HG03095 (cell line): ENCODE measurements around the gene PAK1.

Experiments used
- ATAC-seq: cut with Tn5 transposase; IDR thresholded peaks from one replicate; pipeline ENCODE4 v1.9.1; 2021; ENCODE audit warnings: moderate library complexity; ENCODE audit not compliant: unreplicated experiment

PAK1 gene

DNA sequence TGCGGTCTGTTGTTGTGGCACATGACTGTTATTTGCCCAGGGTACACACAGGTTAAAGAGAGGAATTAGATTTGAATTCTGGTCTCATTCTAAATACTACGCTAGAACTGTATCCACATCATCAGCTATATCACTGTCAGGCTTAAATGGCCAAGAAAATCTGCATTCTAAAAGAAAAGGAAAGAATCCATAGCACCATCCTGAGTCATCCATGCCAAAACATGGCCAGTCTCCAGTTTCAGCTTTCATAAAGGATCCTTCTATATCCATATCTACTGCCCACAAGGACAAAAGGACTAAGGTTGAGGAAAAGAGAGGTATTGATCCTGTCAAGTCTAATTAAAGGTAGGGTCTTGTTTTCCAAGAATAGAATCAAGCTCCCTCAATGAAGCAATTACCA, 98.8 kb downstream of the PAK1 start:
- ATAC-seq, result no peak

DNA sequence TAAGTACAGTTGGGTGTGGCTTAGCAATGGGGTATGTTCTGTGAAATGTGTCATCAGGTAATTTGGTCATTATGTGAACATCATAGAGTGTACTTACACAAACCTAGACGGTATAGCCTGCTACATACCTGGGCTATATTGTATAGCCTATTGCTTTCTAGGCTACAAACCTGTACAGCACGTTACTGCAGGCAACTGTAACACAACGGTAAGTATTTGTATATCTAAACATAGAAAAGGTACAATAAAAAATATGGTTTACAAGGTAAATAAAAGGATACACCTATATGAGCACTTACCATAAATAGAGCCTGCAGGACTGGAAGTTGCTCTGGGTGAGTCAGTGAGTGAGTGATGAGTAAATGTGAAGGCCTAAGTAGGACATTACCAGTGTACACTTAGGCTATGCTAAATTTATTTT, 99.3 kb downstream of the PAK1 start:
- no peak for ATAC-seq

DNA sequence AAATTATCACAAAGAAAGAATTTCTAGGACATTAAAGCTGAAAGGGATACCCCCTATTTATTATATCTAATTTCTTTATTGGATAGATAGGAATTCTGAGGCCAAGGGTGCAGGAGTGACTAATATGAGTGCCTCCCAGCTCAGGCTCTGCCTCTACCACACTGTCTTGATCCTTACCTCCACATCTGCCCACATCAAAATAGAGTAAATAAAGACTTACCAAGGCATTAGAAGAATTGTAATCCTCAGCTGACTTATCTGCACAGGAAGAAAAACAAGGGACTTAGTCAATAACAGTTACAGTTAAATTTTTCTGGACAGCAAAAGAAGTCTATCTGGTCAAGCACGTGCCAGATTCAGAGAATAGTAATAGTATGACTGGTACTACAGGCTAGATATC, 99.8 kb downstream of the PAK1 start:
- no peak for ATAC-seq

DNA sequence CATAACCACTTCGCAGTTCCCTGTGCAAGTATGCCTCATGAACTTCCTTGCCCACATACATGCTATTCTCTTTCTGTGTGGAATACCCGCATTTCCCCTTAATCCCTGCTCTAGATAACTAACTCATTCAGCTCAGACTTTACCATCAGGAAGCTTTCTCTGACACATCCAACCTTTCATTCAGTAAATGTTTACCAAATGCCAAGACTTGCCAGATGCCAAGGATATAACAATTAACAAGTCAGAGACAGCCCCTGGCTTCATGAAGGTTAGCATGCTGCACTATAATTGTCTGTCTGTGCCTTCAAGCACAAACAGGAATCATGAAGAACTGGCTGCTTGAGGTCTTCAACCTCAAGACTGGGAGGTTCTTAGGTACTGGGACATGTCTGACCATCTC, 101.2 kb downstream of the PAK1 start:
- ATAC-seq, result no peak

DNA sequence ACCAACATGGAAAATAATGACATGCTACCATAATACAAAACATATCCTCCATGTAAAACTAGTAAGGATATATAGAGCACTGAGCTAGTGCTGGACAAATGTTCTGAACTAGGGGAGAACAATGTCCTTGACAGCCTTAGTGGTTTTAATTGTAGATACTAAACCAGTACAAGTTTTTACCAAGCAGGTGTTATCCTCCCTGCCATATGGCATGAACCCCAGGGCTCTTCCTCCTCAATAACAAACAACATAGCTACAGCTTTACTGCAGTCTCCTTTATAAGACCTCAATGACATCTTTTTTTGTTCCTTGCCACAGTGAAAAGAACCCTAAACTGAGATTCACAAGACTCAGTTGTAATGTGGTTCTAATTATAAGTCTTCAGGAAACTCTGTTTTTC, 102.2 kb downstream of the PAK1 start:
- ATAC-seq, result no peak

DNA sequence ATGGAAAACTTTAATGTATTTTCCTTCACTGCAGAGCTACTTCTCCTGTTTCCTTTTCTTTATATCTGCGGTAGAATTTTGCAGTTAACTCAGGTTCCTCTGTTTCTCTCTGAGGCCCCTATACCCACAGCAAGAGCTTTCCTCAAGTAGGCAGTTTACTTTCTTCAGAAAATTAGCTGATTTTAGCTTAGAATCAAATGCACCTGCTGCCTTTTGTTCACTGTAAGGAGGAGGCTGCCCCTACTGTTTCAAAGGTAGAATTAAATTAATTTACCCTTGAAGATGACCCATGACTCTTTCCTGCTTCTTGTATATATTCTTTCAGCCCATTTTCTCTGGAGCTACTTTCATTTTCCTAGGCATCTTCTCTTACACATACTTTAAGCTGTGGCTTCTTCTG, 103.7 kb downstream of the PAK1 start:
- no peak for ATAC-seq

DNA sequence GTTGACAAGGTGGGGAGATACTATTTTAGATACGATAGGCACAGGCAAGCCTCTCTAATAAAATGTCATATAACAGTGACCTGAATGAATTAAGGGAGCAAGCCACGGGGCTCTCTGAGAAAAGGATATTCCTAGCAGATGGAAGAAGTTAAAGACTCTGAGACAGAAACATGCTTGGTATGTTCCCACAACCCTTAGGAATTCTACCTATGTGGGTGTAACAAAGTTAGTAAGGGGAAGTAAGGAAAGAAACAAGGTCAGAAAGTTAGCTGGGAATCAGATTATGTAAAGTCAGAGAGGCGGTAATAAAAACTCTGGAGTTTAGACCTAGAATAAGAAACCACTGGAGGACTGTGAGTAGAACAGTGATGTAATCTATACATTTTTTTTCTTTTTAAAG, 112.7 kb downstream of the PAK1 start:
- ATAC-seq, result no peak

DNA sequence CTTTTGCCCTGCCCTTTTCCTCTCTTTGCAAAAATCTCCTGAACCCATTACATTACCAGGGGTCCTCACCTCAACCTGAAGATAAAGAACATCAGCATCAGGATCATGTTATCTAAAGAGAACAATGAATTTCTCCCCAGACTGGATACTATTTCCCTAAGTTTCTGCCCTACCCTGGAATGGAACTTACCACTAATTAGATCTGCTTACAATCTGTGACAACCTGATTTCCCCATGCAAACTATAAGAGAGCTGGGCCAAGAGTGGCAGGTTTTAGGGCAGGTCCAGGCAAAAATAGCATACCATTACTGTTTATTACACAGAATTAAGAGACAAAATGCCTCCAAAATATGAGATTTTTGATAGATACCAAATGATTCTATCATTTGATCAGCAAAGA, 114.4 kb downstream of the PAK1 start:
- ATAC-seq, result no peak

DNA sequence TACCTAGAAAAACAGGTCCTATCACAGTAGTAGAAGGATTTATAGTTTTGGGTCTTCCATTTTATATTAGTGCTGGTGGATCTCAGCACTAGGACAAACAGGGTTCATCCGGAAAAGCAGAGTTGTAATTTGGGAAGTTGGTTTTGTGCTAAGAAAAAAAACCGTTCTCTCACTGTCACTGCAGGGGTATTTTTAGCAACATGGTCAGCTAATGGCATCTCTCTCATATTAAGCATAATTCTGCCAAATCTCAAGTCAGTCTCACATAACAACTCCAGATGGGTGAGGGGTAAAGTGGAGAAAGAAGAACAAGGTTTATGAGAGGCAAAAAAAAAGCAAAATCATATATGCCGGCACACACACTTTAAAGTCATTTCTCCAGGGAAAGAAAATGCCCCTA, 120.8 kb downstream of the PAK1 start:
- no peak for ATAC-seq

DNA sequence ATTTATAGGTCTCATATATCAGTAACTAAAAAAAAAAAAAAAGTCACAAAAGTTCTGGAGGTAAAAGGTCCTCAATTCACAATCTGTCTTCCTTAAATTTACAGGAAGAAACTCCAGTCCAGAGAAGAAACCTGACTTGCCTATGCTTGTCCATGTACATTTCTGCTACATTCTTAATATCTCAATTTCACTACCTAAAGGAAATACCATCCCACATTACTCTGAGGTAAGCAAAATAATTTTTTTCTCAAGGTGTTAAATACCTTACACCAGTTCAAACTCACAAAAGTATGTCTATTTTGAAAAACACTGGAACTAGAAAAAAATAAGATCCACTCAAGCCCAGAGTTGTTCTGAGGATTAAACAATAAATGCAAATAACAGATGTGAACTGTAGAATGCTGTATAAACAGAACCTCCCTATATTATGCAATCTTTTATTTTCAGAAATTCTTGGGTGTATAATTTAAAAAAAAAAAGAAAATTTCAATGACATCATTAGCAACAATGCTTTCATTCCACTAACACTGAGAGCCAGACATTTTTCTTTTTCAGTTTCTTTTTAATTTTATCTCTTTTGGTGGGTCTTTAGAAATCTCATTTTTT, 122.5 kb downstream of the PAK1 start:
- ATAC-seq, result no peak

DNA sequence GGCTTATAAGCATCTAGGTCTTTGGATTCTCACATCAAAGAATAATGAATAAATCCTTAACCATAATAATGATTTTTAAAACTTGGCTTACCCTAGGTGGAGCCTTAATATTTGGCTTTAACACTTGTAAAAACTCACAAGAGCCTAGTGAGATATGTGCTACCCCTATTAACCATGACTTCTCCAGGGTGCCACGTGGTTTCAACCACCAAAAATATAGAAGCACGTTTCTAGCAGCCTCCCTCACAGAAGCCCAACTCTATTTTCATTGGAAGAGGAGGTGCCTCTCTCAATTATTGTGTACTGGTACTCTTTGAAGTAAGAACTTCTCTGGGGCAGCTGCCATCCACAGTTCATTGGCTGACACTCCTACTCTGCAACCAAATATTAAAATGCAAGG, 125.9 kb downstream of the PAK1 start:
- no peak for ATAC-seq

DNA sequence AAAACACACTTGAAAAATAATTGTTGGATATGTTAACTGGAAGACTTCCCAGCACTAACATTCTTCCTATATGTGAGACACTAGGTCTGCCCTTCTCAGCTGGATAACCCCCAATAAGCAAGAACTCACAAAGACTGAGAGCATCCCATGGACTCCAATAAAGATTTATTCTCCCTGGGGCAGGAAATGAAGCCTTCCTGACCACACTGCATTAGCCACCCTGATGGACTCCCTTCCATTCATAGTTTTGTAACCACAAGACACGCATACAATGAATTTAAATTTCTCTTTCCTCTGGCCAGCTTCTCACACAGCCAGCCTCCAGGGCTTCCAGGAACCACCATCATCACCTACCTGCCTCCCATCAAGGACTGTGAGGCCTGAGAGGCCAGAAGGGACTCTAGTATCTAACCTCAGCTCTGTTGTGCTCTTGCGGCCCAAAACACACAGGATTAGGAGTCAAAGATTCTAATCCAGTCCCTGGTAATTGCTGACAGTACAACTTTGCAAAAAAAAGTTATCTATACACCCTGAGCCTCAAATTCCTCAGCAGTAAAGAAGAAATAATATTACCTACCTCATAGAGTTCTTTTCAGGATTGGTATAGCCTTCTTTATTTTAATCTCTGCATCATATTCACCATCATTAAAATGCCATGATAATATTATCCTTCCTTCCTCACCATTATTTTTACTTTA, 126.8 kb downstream of the PAK1 start:
- no peak for ATAC-seq

DNA sequence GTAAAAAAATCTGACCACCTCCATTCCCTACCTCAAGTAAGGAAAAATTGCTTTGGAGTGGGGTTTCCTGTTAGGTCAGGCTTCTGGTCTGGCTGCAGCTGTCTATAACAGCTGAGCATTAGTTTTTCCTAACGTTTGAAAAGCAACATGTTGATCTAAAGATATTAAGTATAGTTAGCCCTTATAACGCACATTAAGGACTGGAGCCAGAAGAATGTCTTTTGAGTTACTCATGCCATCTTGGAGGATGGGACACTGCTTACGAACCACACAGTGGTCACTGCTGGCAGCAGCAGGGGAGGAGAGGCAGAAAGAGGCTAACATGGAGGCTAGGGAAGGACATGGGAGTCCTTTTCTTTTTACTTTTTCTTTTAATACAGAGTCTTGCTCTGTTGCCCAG, 128.3 kb downstream of the PAK1 start:
- ATAC-seq, result no peak

DNA sequence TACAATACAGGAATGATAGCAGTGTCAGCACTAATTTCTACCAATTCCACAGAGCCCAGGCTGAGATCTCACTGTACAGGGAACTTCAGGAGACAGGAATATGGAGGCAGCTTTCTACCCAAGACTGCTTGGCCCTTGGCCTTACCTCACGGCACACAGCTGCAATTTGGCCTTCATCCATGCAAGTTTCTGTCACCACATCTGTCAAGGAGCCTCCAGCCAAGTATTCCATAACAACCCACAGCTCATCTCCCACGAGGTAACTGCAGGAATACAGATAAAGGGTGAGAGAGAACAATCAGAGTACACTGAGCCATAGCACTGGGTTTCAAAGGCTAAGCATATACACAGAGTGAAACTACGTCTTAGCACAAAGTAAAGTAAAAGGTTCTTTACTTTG, 133.4 kb downstream of the PAK1 start:
- no peak for ATAC-seq

DNA sequence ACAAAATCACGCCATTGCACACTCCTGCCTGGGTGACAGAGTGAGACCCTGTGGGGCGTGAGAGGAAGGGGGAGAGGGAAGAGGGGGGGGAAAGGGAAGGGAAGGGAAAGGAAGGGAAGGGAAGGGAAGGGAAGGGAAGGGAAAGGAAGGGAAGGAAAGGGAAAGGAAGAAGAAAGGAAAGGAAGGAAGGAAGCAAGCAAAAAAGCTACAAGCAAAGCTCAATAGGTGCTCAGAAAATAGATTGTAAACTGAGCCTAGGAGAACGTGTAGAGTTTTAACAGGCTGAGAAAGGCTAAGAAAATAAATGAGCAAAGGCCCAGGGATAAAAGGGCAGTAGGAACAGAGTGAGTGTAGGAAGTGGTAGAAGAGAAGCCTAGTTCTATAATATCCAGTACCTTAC, 141.6 kb downstream of the PAK1 start:
- no peak for ATAC-seq

DNA sequence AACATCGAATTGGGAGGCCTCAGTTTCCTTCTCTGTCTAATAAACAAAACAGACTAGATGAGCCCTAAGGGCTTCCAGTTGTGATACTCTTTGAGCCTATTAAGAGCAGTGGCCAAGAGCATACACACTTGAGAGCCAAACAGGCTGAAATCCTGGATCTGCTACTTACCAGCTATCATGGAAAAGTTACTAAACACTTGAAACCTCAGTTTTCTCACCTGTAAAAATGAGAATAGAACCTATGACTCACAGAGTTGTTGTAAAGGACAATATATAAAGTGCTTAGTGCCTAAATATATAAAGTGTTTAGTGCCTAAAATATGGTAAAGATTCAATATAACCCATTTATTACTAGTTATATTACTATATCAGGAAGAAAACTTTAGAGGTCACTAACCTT, 148.7 kb downstream of the PAK1 start:
- no peak for ATAC-seq

DNA sequence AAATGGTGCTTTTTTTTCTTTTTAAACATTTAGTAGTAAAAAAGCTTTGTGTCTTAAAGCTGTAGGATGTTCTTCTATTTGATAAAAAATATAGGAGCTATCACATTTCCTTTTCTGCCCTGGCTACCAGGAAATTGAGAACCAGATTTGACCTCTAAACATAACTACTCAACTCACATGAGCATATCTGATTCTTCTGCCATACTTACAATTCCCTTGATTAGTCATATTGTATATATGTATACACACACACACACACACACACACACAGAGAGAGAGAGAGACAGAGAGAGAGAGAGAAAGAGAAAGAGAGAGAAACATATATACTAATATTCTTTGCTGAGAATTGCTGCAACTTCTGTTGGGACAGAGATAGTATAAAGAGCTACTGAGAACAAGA, 149.4 kb downstream of the PAK1 start:
- no peak for ATAC-seq

DNA sequence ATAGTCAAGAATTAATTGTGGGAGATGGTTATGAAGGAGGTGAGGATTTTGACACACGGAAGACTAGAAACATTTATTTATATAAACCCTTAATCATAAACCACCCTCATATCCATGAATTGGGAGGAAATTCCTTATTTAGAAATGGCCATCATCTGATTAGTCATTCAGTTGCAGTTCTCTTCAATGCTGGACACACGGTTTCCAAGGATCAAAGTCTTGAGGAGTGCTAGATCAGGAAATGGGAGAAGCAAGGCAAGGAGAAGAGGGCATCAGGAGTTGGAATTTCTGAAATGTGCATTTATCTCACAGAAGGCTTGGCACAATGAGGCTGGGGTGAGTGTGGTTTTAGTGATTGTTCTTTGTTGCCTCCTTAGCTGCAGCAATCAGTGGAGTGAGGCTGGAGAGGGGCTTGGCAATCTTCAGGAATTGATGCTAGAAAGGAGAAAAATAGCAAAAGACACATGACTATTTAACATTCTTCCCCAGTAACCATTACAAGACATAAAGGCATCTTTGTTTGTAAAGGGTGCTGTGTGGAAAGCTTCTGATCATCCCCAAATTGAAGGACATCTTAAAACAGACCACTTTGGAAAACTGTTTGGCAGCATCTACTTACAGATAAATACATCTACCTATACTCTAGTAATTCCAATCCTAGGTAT, 150.8 kb downstream of the PAK1 start:
- ATAC-seq, result no peak

DNA sequence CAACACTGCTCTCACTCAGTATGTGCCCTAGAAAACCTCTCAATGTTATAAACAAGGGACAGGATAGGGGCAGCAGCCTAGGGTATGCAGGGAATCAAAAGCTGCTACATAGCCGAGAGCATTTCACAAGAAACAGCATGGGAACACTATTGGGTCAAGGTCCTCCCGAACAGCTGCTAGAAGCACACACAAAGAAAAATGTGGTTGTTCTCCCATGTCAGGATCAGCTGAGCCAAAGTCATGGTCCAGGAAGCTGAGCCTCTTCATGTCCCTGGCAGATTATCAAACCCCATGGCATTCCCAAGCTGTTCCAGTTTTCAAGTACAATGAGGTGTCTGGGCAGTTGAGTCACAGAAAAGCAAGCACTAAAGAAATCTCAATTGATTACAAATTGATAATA, 151.4 kb downstream of the PAK1 start:
- ATAC-seq, result no peak

DNA sequence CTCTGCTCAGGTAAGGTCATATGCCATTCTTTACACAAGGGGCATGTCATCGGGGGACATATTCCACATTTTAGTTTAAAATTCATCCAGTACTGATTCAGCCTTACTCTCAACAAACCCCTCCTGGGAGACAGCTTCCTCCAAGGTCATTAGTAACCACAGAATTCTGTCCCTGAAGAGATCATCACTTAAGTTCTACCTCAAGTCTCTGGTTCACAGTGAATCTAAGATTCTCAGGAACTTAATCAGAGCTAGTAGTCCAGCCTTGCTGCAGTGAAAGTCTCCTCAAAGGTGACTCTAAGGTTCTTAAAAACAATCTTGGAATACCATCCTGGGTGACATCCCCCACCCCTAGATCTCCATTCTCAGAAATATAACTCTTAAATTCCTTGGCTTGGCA, 153.5 kb downstream of the PAK1 start:
- no peak for ATAC-seq

DNA sequence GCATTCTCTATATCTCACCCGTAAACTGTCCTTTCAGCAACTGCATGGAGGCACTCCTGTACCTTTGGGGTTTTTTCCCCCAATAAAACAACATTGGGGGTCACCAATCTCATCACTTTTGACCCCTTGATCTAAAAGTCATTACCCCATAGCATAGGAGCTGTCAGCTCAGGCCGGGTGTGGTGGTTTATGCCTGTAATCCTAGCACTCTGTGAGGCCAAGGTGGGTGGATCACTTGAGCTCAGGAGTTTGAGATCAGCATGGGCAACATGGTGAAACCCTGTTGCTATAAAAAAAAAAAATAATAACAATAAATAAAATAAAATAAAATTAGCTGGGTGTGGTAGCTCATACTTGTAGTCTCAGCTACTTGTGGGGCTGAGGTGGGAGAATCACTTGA, 155.3 kb downstream of the PAK1 start:
- ATAC-seq, result no peak

DNA sequence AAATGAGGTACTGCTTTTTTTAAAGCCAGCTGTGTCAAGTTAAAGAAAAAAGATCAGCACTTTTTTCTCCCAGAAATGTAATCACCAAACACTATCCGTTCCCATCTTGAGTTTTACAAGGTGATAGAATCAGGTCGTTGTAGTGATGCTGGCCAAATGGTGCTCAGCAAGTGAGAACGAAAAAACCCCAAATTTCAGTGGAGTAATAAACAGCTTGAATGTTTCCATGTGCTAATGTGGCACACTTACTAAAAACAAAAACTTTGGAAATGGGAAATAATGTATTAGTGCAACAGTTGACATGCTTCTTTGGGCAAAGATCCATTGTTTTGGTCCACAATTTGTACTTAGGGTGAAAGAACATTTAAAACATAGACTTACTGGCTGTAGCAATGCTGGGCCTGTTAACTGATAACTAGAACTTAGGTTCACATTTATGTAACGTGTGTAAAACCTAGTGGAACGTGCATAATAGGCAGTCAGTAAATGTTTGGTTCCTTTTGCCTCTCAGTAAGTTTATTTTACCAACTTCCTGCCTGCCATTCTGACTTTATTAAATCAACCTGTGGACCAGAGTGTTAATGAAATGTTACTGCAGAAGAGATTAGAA, 157.1 kb downstream of the PAK1 start:
- no peak for ATAC-seq
